Measurements from ENCODE around the gene GDPD2.

Gene GDPD2

GRCh38 chrX:70439016-70439415 lies 15.9 kb downstream of the GDPD2 start:
- DNase-seq = no peak

GRCh38 chrX:70442224-70442623 lies 19.1 kb downstream of the GDPD2 start:
- no peak for DNase-seq

- DNase-seq = no peak
Observed at GRCh38 chrX:70444326-70444945, 21.3 kb downstream of the GDPD2 start, which contains the start of gene DLG3. Gene DLG3 (plus strand): TSS chrX:70444835. CDS start chrX:70445202, 367 bp downstream.

- DNase-seq = no peak
Observed at GRCh38 chrX:70444946-70445656, 22.0 kb downstream of the GDPD2 start.

DNA sequence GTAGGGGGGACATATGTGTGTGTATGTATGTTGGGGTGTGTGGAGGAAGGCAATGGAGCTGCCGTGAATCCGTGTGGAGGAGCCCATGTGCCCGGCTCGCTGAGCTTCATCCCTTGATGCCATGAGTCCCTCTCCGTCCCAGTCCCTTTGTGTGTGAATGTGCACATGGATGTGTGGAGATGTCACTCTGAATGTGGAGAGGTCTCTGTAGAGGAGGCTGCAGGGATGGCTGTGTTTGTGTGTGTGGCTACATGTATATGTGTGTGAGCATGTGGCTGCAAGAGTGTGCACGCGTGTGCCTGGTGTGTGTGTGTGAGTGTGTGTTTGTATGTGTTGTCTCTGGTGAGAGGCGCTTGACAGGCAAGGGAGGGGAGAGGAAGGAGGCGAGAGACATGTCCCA lies 22.8 kb downstream of the GDPD2 start:
- DNase-seq = no peak

GRCh38 chrX:70446380-70447350 lies 23.6 kb downstream of the GDPD2 start:
- DNase-seq = no peak

GRCh38 chrX:70449457-70449966 lies 26.4 kb downstream of the GDPD2 start:
- no peak for DNase-seq

DNA sequence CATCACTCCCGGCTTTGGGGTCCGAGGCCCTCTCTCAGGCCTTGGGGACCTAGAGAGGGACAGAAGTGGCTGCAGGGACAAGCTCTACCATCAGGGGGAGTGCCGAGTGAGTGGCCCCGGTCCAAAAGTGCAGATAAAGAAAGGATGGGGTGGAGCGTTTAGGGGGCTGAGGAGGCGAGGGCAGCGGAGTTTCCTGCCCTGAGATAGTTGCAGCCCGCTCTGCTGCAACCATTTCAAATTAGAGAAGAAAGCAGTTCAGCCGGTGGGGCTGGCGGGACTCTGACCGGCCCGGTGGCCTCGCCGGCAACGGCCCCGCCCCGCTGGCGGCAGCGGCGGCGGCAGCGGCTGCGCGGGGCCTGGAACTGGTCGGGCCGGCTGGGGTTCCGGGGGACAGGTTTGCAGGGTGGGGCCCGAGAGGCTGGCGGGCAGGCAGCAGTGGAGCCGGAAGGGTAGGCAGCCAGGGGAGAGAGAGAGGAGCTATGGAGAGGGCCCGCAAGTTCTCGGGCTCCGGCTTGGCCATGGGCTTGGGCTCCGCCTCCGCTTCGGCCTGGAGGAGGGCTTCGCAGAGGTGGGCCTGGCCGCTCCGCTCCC lies 29.1 kb downstream of the GDPD2 start:
- DNase-seq = no peak

DNA sequence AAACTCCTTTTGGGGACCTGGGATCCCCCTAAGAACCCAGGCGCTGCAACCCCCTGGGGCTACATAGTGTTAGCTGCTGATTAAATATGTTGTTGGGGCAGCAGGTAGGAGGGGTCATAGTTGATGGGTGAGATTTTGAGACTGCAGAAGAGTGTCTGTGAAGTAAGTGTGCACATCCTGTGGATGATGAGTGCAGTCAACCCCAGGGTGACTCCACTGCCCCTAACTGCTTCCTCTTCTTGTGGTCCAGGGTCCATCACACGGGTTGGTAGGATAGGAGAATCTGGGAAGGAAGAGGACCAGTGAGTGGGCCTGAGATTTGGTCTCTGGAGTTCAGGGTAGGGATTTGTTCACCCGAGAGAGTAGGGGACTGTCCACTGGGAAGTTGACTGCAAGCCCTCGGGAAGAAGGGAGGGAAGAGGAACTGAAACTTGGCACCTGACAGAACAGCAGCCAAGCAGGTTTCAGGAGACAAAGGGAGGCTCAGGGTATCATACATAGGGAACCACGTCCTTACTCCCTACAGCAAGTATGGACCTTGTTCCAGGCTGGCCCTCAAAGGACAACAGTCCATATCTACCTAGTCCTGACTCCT lies 30.0 kb downstream of the GDPD2 start:
- no peak for DNase-seq

- DNase-seq = peak in 1 of 2 experiments; percentile 28
Observed at GRCh38 chrX:70454441-70455365, 31.6 kb downstream of the GDPD2 start.

DNA sequence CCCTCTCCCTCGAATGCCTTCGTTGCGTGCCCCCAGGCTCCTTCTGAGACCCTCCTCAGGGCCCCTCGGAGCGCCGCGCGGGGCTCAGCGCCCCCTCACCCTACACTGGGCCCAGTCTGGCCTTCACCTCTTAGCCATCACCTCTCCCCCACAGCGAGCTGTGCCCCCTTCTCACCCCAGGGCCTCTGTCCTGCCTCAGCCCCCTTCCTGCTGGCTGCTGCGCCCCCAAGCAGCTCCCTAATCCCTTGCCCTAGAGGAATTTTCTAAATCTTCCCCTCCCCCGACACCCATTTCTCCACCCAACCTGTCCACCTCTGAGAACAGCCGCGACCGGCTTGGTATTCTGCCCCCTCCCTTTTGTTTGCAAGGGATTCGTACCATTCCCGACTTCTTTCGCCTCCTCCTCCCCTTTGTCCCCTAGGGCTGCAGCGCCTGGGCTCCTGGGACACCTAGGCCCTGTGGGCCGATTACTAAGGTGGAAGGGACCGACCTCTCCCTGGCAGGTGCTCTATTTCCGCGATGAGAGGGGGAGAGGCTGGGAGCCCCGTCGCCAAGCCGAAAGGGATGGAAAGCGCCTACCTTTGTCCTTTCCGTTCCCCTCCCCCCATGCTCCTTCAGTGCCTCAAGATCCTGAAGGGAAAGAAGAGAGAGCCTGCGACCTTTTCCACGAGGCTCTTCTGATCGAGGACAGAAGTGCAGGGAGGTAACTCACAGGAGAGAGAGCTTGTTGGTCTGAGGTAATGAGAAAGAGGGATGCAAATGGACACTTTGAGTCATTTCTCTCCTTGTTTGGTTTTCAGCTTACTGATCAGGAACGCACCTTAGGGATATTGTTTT lies 32.5 kb downstream of the GDPD2 start:
- DNase-seq = no peak

GRCh38 chrX:70456256-70456655 lies 33.1 kb downstream of the GDPD2 start:
- DNase-seq = no peak

DNA sequence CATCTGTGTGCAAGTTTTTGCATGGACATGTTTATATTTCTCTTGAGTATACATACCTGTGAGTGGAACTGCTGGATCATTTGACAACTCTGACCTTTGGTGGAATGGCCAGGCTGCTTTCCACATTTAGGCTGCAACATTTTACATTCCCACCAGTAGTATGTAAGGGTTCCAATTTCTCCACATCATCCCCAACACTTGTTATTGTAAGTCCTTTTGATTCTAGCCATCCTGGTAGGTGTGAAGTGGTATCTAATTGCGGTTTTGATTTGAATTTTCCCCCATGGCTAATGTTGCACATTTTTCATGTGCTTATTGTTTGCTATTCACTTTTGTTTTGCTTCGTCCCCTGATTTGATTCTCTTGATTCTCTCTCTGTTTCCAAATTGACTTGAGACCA lies 37.9 kb downstream of the GDPD2 start:
- no peak for DNase-seq

GRCh38 chrX:70464051-70464450 lies 40.9 kb downstream of the GDPD2 start:
- DNase-seq = no peak

- DNase-seq = no peak
Observed at GRCh38 chrX:70466968-70467367, 43.9 kb downstream of the GDPD2 start.

GRCh38 chrX:70468709-70469108 lies 45.6 kb downstream of the GDPD2 start:
- DNase-seq = no peak

GRCh38 chrX:70470850-70471289 lies 47.8 kb downstream of the GDPD2 start:
- no peak for DNase-seq

GRCh38 chrX:70476166-70476933 lies 53.2 kb downstream of the GDPD2 start:
- DNase-seq = no peak

Measured in AML-193 (cell line).